GM23338 (cell line): Measurements from ENCODE around the gene MAP3K8. TPM values are rescaled to one million over a fixed set of nuclear protein-coding genes. Genes with fewer than 3 reads are reported as not detected.
A peak's percentile ranks its signal among the peaks of the same experiment; 100 is the strongest.

Experiments
- ATAC-seq: fragments of 200-7000 bp; cut with Tn5 transposase; 3 replicates; pipeline ENCODE4 v1.9.1; 2020
- DNase-seq: peaks from one replicate; pipeline ENCODE4 v3.0.0-alpha.2; 2015; ENCODE audit warnings: low spot score
- H2AFZ ChIP-seq: fragments of 200-600 bp; sonication (generic); 2 replicates; pipeline ENCODE4 v1.8.0; 2016; ENCODE audit warnings: antibody characterized with exemption, mild to moderate bottlenecking, moderate library complexity
- H3F3A ChIP-seq: fragments of 200-600 bp; sonication (generic); replicated peaks from 2 replicates; pipeline ENCODE4 v1.8.0; 2017; ENCODE audit warnings: antibody characterized with exemption, mixed run types, low read depth
- H3K27ac ChIP-seq: fragments of 200-600 bp; sonication (generic); 2 replicates; pipeline ENCODE4 v1.6.1; 2016; ENCODE audit warnings: low read depth
- H3K27me3 ChIP-seq: fragments of 200-600 bp; sonication (generic); 2 replicates; pipeline ENCODE4 v1.8.0; 2016; ENCODE audit warnings: mild to moderate bottlenecking, mixed run types, moderate library complexity; ENCODE audit not compliant: insufficient read depth
- H3K36me3 ChIP-seq: fragments of 200-600 bp; sonication (generic); 2 replicates; pipeline ENCODE4 v1.8.0; 2016; ENCODE audit warnings: mild to moderate bottlenecking; ENCODE audit not compliant: insufficient read depth
- H3K4me1 ChIP-seq: fragments of 200-600 bp; sonication (generic); 2 replicates; pipeline ENCODE4 v1.8.0; 2016; ENCODE audit warnings: mild to moderate bottlenecking, moderate library complexity; ENCODE audit not compliant: insufficient read depth
- H3K4me2 ChIP-seq: fragments of 200-600 bp; sonication (generic); 2 replicates; pipeline ENCODE4 v1.7.1; 2017; ENCODE audit warnings: mixed run types
- H3K4me3 ChIP-seq: fragments of 200-600 bp; sonication (generic); 2 replicates; pipeline ENCODE4 v1.6.1; 2016; ENCODE audit warnings: mixed run types
- H3K79me2 ChIP-seq: fragments of 200-600 bp; sonication (generic); replicated peaks from 2 replicates; pipeline ENCODE4 v1.8.0; 2017; ENCODE audit warnings: mild to moderate bottlenecking; ENCODE audit not compliant: insufficient read depth
- H3K9me2 ChIP-seq: fragments of 200-600 bp; sonication (generic); 2 replicates; pipeline ENCODE4 v1.8.0; 2017; ENCODE audit not compliant: insufficient read depth
- H4K20me1 ChIP-seq: fragments of 200-600 bp; sonication (generic); replicated peaks from 2 replicates; pipeline ENCODE4 v1.8.0; 2017; ENCODE audit warnings: mild to moderate bottlenecking; ENCODE audit not compliant: insufficient read depth
- H3K27ac Mint-ChIP-seq: 2 replicates; pipeline ENCODE4 v1.8.0; 2020; ENCODE audit warnings: inconsistent platforms, mild to moderate bottlenecking, moderate library complexity, mixed read lengths
- H3K27me3 Mint-ChIP-seq: 3 replicates; pipeline ENCODE4 v1.8.0; 2022; ENCODE audit warnings: low read depth, mild to moderate bottlenecking, moderate library complexity, mixed read lengths, inconsistent platforms; ENCODE audit not compliant: insufficient read depth, poor library complexity
- H3K36me3 Mint-ChIP-seq: 3 replicates; pipeline ENCODE4 v1.8.0; 2021; ENCODE audit warnings: low read depth, mild to moderate bottlenecking, inconsistent platforms, moderate library complexity, mixed read lengths
- H3K4me1 Mint-ChIP-seq: 3 replicates; pipeline ENCODE4 v1.8.0; 2020; ENCODE audit warnings: mild to moderate bottlenecking, inconsistent platforms, mixed read lengths
- H3K4me3 Mint-ChIP-seq: 3 replicates; pipeline ENCODE4 v1.8.0; 2021; ENCODE audit warnings: moderate library complexity, mild to moderate bottlenecking, inconsistent platforms, mixed read lengths
- H3K9me3 Mint-ChIP-seq: 3 replicates; pipeline ENCODE4 v1.8.0; 2020; ENCODE audit warnings: moderate library complexity, mild to moderate bottlenecking, inconsistent platforms, mixed read lengths
- CTCF ChIP-seq, 2 experiments: fragments of 200-600 bp in 1 of 2; sonication (generic) in 1 of 2; conservative IDR thresholded peaks; 2 replicates each; pipeline versions ENCODE4 v1.5.1 to v1.6.1; 2016 to 2017; ENCODE audit warnings: antibody characterized with exemption in 2 of 2, low read depth in 2 of 2, mild to moderate bottlenecking in 2 of 2, moderate library complexity in 1 of 2
- ETS1 ChIP-seq: IDR thresholded peaks from 2 replicates; pipeline ENCODE4 v1.6.1; 2016; ENCODE audit warnings: antibody characterized with exemption
- ZNF462 ChIP-seq: fragments of 250-450 bp; sonication (Bioruptor Pico); IDR thresholded peaks from 2 replicates; pipeline ENCODE4 v1.5.0; 2020; ENCODE audit warnings: mild to moderate bottlenecking, moderate library complexity
- polyA plus RNA-seq: library from polyadenylated mRNA; unstranded; fragments of >200 nt; fragmentation: Nextera tagmentation; extraction: Ambion mirVana; gene quantifications from 2 replicates; pipeline ENCODE4 v1.2.1, GENCODE V29; 2016
- total RNA-seq: library from RNA; depleted of rRNA; stranded (reverse); fragments of >200 nt; shearing (Covaris generic); gene quantifications from 2 replicates; pipeline ENCODE4 v1.2.3, GENCODE V29; 2014

Gene MAP3K8
- total and polyA plus RNA-seq, 2 experiments from 2014 or later = 3.5 to 5.0 TPM

GRCh38 chr10:30412901-30413300 lies 21.1 kb upstream of the MAP3K8 start (continued):
- TF ChIP-seq ZNF462 (CRISPR knock-in tag) = no peak

GRCh38 chr10:30413996-30414576 lies 19.9 kb upstream of the MAP3K8 start:
- TF ChIP-seq CTCF (conservative IDR thresholded peaks at IDR 0.05; ENCODE audit: low read depth in 2 of 2) (peak; percentile 80 to 82), ETS1 (no peak)
- Histone ChIP-seq H3K79me2 (no peaks in the 10 kb centered on the region), H3K4me2 (no peak overlapping the region), H3K27ac (no peak overlapping the region), H3F3A (no peaks in the 10 kb centered on the region), H3K4me3 (no peak overlapping the region), H3K36me3 (no peaks in the 10 kb centered on the region), H3K27me3 (no peaks in the 10 kb centered on the region), H3K9me2 (no peaks in the 10 kb centered on the region), H4K20me1 (no peaks in the 10 kb centered on the region), H2AFZ (no peak overlapping the region), H3K4me1 (peaks cover 6% of the 10 kb centered on the region; the same call in 1 of the 2 replicates)
- DNase-seq (peak; percentile 68), ATAC-seq (peak; percentile 48; the same call in 2 of the 3 replicates)
- no peak overlapping the region for H3K27ac Mint-ChIP-seq
- peaks cover 2% of the 10 kb centered on the region for H3K27me3 Mint-ChIP-seq
- peaks cover 6% of the 10 kb centered on the region for H3K4me1 Mint-ChIP-seq
- H3K36me3 Mint-ChIP-seq = no peaks in the 10 kb centered on the region
- H3K4me3 Mint-ChIP-seq = no peak overlapping the region
- H3K9me3 Mint-ChIP-seq = no peaks in the 10 kb centered on the region
